Activated naive CD4-positive, alpha-beta T cell treated with anti-CD3 and anti-CD28 coated beads for 36 hours (primary cell): ENCODE data around the gene SOX8. TPM values are rescaled to one million over a fixed set of nuclear protein-coding genes. Genes with fewer than 3 reads are reported as not detected.

Source experiments
- CTCF ChIA-PET: fragments of 350-600 bp; sonication (Branson Sonifier 250); formaldehyde crosslinking; loops from one replicate; lab custom pipeline; 2021; ENCODE audit warnings: antibody characterized with exemption; lab: Charles Lee
- DNase-seq: peaks from one replicate; pipeline ENCODE4 v3.0.0-alpha.2; 2020
- H3K27ac Mint-ChIP-seq: one replicate; pipeline ENCODE4 v1.8.0; 2021; ENCODE audit warnings: mild to moderate bottlenecking, mixed read lengths
- H3K27me3 Mint-ChIP-seq: one replicate; pipeline ENCODE4 v1.8.0; 2021; ENCODE audit warnings: low read depth, mixed read lengths
- H3K36me3 Mint-ChIP-seq: one replicate; pipeline ENCODE4 v1.8.0; 2021; ENCODE audit warnings: low read depth, mixed read lengths
- H3K4me1 Mint-ChIP-seq: one replicate; pipeline ENCODE4 v1.8.0; 2021; ENCODE audit warnings: low read depth, mixed read lengths
- H3K4me3 Mint-ChIP-seq: one replicate; pipeline ENCODE4 v1.8.0; 2021; ENCODE audit warnings: mild to moderate bottlenecking, moderate library complexity, mixed read lengths
- H3K9me3 Mint-ChIP-seq: one replicate; pipeline ENCODE4 v1.8.0; 2021; ENCODE audit warnings: mixed read lengths
- intact Hi-C: fragments of 100-400 bp; cut with micrococcal nuclease; formaldehyde crosslinking; loops from one replicate; pipeline ENCODE4 v1.15.1; 2023
- total RNA-seq, 2 experiments: library from RNA; stranded (reverse); gene quantifications; one replicate each; pipeline ENCODE4 v1.2.3, GENCODE V29; 2021

SOX8 gene
- total RNA-seq, 2 experiments from 2014 or later: 0.74 to 1.0 TPM

DNA sequence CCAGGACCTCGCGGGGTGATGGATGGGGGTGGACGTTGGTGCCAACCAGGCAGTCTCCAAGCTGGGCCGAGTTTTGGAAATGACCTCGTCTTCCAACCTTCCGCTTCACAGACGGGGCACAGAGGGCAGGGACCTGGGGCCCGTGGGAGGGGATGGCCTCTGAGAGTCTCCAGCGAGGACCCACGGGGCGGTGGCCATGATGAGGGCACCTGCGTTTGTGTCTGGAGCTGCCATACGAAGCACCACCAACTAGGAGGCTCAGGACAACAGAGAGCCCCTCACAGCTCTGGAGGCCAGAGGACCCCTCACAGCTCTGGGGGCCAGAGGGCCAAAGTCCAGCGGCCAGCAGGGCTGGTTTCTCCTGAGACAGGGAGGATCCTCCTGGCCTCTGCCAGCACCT is 26.5 kb downstream of the SOX8 start:
- H3K4me3 Mint-ChIP-seq: no peak overlapping the region
- H3K36me3 Mint-ChIP-seq: no peaks in the 10 kb centered on the region
- no peak for DNase-seq
- CTCF ChIA-PET: no interaction called here
- no peaks in the 10 kb centered on the region for H3K9me3 Mint-ChIP-seq
- intact Hi-C loops: no loop called here
- no peaks in the 10 kb centered on the region for H3K27me3 Mint-ChIP-seq
- peaks cover 31% of the 10 kb centered on the region for H3K4me1 Mint-ChIP-seq
- H3K27ac Mint-ChIP-seq: no peak overlapping the region

GRCh38 chr16:1009358-1010150 is 28.0 kb downstream of the SOX8 start:
- intact Hi-C loops: no loop called here
- H3K36me3 Mint-ChIP-seq: no peaks in the 10 kb centered on the region
- H3K4me3 Mint-ChIP-seq: no peak overlapping the region
- no peaks in the 10 kb centered on the region for H3K9me3 Mint-ChIP-seq
- DNase-seq: no peak
- peaks cover 16% of the 10 kb centered on the region for H3K4me1 Mint-ChIP-seq
- no peak overlapping the region for H3K27ac Mint-ChIP-seq
- CTCF ChIA-PET: no interaction called here
- no peaks in the 10 kb centered on the region for H3K27me3 Mint-ChIP-seq

GRCh38 chr16:1010251-1010650 is 28.7 kb downstream of the SOX8 start:
- Mint-ChIP-seq H3K4me1 (peaks cover 13% of the 10 kb centered on the region), H3K36me3 (no peaks in the 10 kb centered on the region), H3K9me3 (no peaks in the 10 kb centered on the region), H3K27me3 (no peaks in the 10 kb centered on the region), H3K27ac (no peak overlapping the region), H3K4me3 (no peak overlapping the region)
- no peak for DNase-seq
- CTCF ChIA-PET: no interaction called here
- intact Hi-C loops: no loop called here

DNA sequence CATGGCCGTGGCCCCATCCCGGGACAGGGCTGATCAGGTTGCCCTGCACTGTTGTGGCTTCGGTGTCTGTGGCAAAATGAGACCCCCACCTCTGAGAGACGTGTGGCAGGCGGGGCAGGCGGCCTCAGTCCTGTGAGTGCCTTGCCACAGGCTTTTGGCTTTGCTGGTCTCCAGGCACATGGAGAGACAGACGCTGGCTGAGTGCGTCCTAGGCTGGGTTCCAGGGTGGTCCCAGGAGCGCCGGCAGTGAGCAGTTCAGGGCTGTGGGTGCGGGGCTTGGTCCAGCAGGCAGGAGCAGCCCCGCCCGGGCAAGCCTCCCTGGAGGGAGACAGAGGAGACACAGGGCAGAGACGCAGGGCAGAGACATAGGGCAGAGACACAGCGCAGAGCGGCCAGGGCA is 29.2 kb downstream of the SOX8 start:
- Mint-ChIP-seq H3K9me3 (no peaks in the 10 kb centered on the region), H3K4me1 (peaks cover 7% of the 10 kb centered on the region), H3K36me3 (no peaks in the 10 kb centered on the region), H3K27ac (no peak overlapping the region), H3K4me3 (no peak overlapping the region), H3K27me3 (no peaks in the 10 kb centered on the region)
- intact Hi-C loops: no loop called here
- no peak for DNase-seq
- CTCF ChIA-PET: no interaction called here

DNA sequence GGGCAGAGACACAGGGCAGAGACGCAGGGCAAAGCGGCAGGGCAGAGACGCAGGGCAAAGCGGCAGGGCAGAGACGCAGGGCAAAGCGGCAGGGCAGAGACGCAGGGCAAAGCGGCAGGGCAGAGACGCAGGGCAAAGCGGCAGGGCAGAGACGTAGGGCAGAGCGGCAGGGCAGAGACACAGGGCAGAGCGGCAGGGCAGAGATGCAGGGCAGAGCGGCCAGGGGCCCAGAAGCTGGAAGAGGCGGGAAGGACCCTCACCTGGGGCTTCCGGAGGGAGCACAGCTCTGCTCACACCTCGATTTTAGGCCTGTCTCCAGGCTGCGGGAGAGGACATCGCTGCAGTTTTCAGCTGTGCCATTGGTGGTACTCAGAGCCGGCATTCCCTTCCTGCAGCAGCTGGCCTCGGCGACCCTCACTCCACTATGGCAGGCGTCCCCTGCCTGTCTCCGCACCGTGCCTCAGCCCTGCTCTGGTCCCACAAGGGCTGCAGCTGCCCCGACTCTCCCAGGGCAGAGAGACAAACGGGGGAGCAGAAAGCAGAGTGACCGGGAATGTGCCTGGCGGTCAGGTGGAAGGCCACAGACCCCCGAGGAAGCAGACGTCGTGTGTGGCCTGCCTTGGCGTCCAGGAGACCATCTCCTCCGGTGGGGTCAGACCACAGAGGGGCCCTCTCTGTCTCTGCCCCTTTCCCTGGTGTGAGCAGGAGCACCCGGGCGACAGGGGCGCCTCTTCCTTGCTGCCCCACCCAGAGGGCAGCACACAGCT is 29.9 kb downstream of the SOX8 start:
- peaks cover 3% of the 10 kb centered on the region for H3K4me1 Mint-ChIP-seq
- CTCF ChIA-PET: no interaction called here
- no peak for DNase-seq
- intact Hi-C loops: no loop called here
- H3K4me3 Mint-ChIP-seq: no peak overlapping the region
- no peaks in the 10 kb centered on the region for H3K36me3 Mint-ChIP-seq
- no peak overlapping the region for H3K27ac Mint-ChIP-seq
- H3K9me3 Mint-ChIP-seq: no peaks in the 10 kb centered on the region
- H3K27me3 Mint-ChIP-seq: no peaks in the 10 kb centered on the region

GRCh38 chr16:1012135-1012534 is 30.6 kb downstream of the SOX8 start:
- Mint-ChIP-seq H3K36me3 (no peaks in the 10 kb centered on the region), H3K9me3 (no peaks in the 10 kb centered on the region), H3K4me3 (no peak overlapping the region), H3K4me1 (peaks cover 3% of the 10 kb centered on the region), H3K27ac (no peak overlapping the region), H3K27me3 (no peaks in the 10 kb centered on the region)
- intact Hi-C loops: no loop called here
- no peak for DNase-seq
- CTCF ChIA-PET: no interaction called here

GRCh38 chr16:1012722-1013592 is 31.4 kb downstream of the SOX8 start:
- DNase-seq: no peak
- H3K36me3 Mint-ChIP-seq: no peaks in the 10 kb centered on the region
- peaks cover 3% of the 10 kb centered on the region for H3K4me1 Mint-ChIP-seq
- no peaks in the 10 kb centered on the region for H3K27me3 Mint-ChIP-seq
- no peaks in the 10 kb centered on the region for H3K9me3 Mint-ChIP-seq
- H3K27ac Mint-ChIP-seq: no peak overlapping the region
- CTCF ChIA-PET: no interaction called here
- intact Hi-C loops: no loop called here
- H3K4me3 Mint-ChIP-seq: no peak overlapping the region

GRCh38 chr16:1013593-1013900 is 32.0 kb downstream of the SOX8 start:
- no peak for DNase-seq
- intact Hi-C loops: no loop called here
- Mint-ChIP-seq H3K27ac (no peak overlapping the region), H3K4me3 (no peak overlapping the region), H3K27me3 (no peaks in the 10 kb centered on the region), H3K9me3 (no peaks in the 10 kb centered on the region), H3K36me3 (no peaks in the 10 kb centered on the region), H3K4me1 (peaks cover 3% of the 10 kb centered on the region)
- CTCF ChIA-PET: no interaction called here

- CTCF ChIA-PET: no interaction called here
- Mint-ChIP-seq H3K27ac (no peak overlapping the region), H3K27me3 (no peaks in the 10 kb centered on the region), H3K4me1 (peaks cover 3% of the 10 kb centered on the region), H3K36me3 (no peaks in the 10 kb centered on the region), H3K4me3 (no peak overlapping the region), H3K9me3 (no peaks in the 10 kb centered on the region)
- no peak for DNase-seq
- intact Hi-C loops: no loop called here
Measured at GRCh38 chr16:1014221-1014620, 32.7 kb downstream of the SOX8 start.

DNA sequence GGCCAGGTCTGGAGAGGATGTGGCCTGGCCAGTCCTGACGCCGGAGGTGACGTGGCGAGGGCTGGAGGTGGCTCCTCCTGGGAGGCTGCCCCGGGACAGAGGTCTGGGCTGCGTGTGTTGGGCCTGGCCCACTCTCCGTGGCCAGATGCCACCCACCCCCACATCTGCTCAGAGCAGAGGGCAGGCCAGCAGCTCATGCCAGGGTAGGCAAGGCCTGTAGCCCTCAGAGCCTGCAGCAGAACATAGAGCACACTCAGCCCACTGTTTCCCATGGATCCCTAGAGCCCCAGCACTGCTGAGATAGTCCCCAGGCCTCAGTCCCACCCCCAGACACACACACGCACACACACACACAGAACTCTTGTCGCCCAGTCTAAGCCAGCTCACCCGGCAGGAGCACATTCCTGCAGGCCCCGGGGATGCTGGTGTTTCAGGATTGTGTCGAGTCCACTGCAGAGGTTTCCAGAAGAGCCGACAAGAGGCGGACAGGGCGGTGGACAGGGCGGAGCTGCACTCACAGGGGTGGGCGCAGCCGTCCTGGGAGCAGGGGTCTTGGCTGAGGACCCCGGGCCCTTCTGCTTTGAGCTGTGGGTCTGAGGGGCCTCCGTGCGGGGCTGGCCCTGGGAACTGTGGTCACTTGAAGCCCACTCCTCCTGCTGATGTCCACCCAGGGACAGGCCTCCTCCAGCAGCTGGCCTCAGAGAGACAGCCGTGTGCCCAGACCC is 33.4 kb downstream of the SOX8 start:
- peaks cover 3% of the 10 kb centered on the region for H3K4me1 Mint-ChIP-seq
- no peak overlapping the region for H3K27ac Mint-ChIP-seq
- H3K36me3 Mint-ChIP-seq: no peaks in the 10 kb centered on the region
- H3K4me3 Mint-ChIP-seq: no peak overlapping the region
- no peak for DNase-seq
- no peaks in the 10 kb centered on the region for H3K9me3 Mint-ChIP-seq
- CTCF ChIA-PET: no interaction called here
- intact Hi-C loops: no loop called here
- H3K27me3 Mint-ChIP-seq: no peaks in the 10 kb centered on the region

- CTCF ChIA-PET: no interaction called here
- H3K4me1 Mint-ChIP-seq: no peaks in the 10 kb centered on the region
- no peaks in the 10 kb centered on the region for H3K27me3 Mint-ChIP-seq
- no peak overlapping the region for H3K4me3 Mint-ChIP-seq
- no peaks in the 10 kb centered on the region for H3K36me3 Mint-ChIP-seq
- no peaks in the 10 kb centered on the region for H3K9me3 Mint-ChIP-seq
- intact Hi-C loops: no loop called here
- DNase-seq: no peak
- no peak overlapping the region for H3K27ac Mint-ChIP-seq
Measured at GRCh38 chr16:1018447-1019198, 37.1 kb downstream of the SOX8 start.
